Hepatocyte (in vitro differentiated cells): ENCODE measurements around the gene SALL4.

Source experiments
- CTCF ChIP-seq: fragments of 200-600 bp; sonication (generic); IDR thresholded peaks from 2 replicates; pipeline ENCODE4 v1.5.1; 2016; ENCODE audit warnings: antibody characterized with exemption, mild to moderate bottlenecking; ENCODE audit not compliant: poor library complexity
- EZH2 ChIP-seq: fragments of 200-600 bp; sonication (generic); IDR thresholded peaks from 2 replicates; pipeline ENCODE4 v1.6.1; 2016; ENCODE audit warnings: antibody characterized with exemption, mild to moderate bottlenecking, borderline replicate concordance

GRCh38 chr20:51799401-51799860, 2.9 kb downstream of the SALL4 start:
- TF ChIP-seq CTCF (no peak), EZH2 (no peak)
